ENCODE measurements around the gene NHEJ1. TPM values are rescaled to one million over a fixed set of nuclear protein-coding genes. Genes with fewer than 3 reads are reported as not detected.

NHEJ1 gene
- total RNA-seq, 2 experiments from 2014 or later: 22.4 to 26.3 TPM

GRCh38 chr2:219197388-219197787 lies 36.8 kb upstream of the NHEJ1 start:
- no peak for ATAC-seq
- H3K36me3 Mint-ChIP-seq (ENCODE audit: low read depth): peaks cover 3% of the 10 kb centered on the region

GRCh38 chr2:219186754-219187456 lies 26.3 kb upstream of the NHEJ1 start:
- ATAC-seq (peak; percentile 92), DNase-seq (peak; percentile 63)
- intact Hi-C loops (cut with micrococcal nuclease): no loop called here
- Mint-ChIP-seq H3K4me1 (ENCODE audit: low read depth) (peaks cover 17% of the 10 kb centered on the region), H3K27me3 (no peaks in the 10 kb centered on the region), H3K36me3 (ENCODE audit: low read depth) (peaks cover 15% of the 10 kb centered on the region), H3K4me3 (no peak overlapping the region), H3K27ac (peak overlapping the region; percentile 83), H3K9me3 (no peaks in the 10 kb centered on the region)
- TF ChIP-seq CTCF (IDR thresholded peaks at IDR 0.05): no peak
- ChIA-PET CTCF (interaction anchor here (0.8 to 1.1 kb wide), 2 partner anchors 13 to 157 kb away, joined by 3 read pairs; no protein-coding TSS in a partner anchor), POLR2A (no interaction called here)

More at GRCh38 chr2:219197388-219197787, 36.8 kb upstream of the NHEJ1 start:
- TF ChIP-seq CTCF (IDR thresholded peaks at IDR 0.05): no peak
- Mint-ChIP-seq H3K4me1 (ENCODE audit: low read depth) (peaks cover 17% of the 10 kb centered on the region), H3K9me3 (peaks cover 3% of the 10 kb centered on the region), H3K27me3 (no peaks in the 10 kb centered on the region), H3K4me3 (no peak overlapping the region), H3K27ac (no peak overlapping the region)
- ChIA-PET CTCF (interaction anchor here (0.7 to 1.2 kb wide), 4 partner anchors 25 to 98 kb away, joined by 3 to 4 read pairs (median 4); no protein-coding TSS in a partner anchor), POLR2A (interaction anchor here (0.7 to 1.4 kb wide), 3 partner anchors 8 to 16 kb away, joined by 3 to 4 read pairs (median 3); no protein-coding TSS in a partner anchor)
- intact Hi-C loops (cut with micrococcal nuclease): no loop called here
- DNase-seq: no peak

- DNase-seq (no peak), ATAC-seq (no peak)
- CTCF ChIA-PET: interaction anchor here (1.2 to 1.8 kb wide), 3 partner anchors 12 to 13 kb away, joined by 3 to 9 read pairs (median 6); no protein-coding TSS in a partner anchor
- intact Hi-C loops (cut with micrococcal nuclease): no loop called here
- Mint-ChIP-seq H3K9me3 (no peaks in the 10 kb centered on the region), H3K27ac (peak overlapping the region; percentile 37), H3K4me3 (no peak overlapping the region), H3K4me1 (ENCODE audit: low read depth) (peaks cover 41% of the 10 kb centered on the region), H3K27me3 (no peaks in the 10 kb centered on the region), H3K36me3 (ENCODE audit: low read depth) (peaks cover 34% of the 10 kb centered on the region)
- POLR2A ChIA-PET: interaction anchor here (0.7 to 2.2 kb wide), 3 partner anchors 9 to 16 kb away, joined by 3 to 13 read pairs (median 3); no protein-coding TSS in a partner anchor
- TF ChIP-seq CTCF (IDR thresholded peaks at IDR 0.05): no peak
These were observed 23.5 kb upstream of the NHEJ1 start for GRCh38 chr2:219184121-219184520.

GRCh38 chr2:219183151-219183772 lies 22.6 kb upstream of the NHEJ1 start:
- intact Hi-C loops (cut with micrococcal nuclease): no loop called here
- no peak overlapping the region for H3K4me3 Mint-ChIP-seq
- DNase-seq (no peak), ATAC-seq (no peak)
- TF ChIP-seq CTCF (IDR thresholded peaks at IDR 0.05): no peak
- no peaks in the 10 kb centered on the region for H3K9me3 Mint-ChIP-seq
- H3K27ac Mint-ChIP-seq: peak overlapping the region; percentile 14
- H3K27me3 Mint-ChIP-seq: no peaks in the 10 kb centered on the region
- POLR2A ChIA-PET: interaction anchor here (0.7 to 3.2 kb wide), 4 partner anchors 9 to 26 kb away, joined by 3 to 17 read pairs (median 4); partner anchors contain the start of gene ZFAND2B
- H3K36me3 Mint-ChIP-seq (ENCODE audit: low read depth): peaks cover 37% of the 10 kb centered on the region
- peaks cover 45% of the 10 kb centered on the region for H3K4me1 Mint-ChIP-seq (ENCODE audit: low read depth)
- CTCF ChIA-PET: interaction anchor here (0.7 to 1.8 kb wide), 8 partner anchors 12 to 125 kb away, joined by 3 to 9 read pairs (median 3); partner anchors contain the start of gene ZFAND2B

Data from activated CD8-positive, alpha-beta T cell treated with anti-CD3 and anti-CD28 coated beads for 36 hours (primary cell).